Activated CD4-positive, alpha-beta T cell treated with anti-CD3 and anti-CD28 coated beads, Interleukin-2, amount 10 ng/mL, durations not matched to agents 7 days and 5 days (primary cell): ENCODE measurements around the gene ABCA2. TPM values are rescaled to one million over a fixed set of nuclear protein-coding genes. Genes with fewer than 3 reads are reported as not detected.

Experiments used
- CTCF ChIA-PET: fragments of 350-600 bp; sonication (Branson Sonifier 250); formaldehyde crosslinking; loops from one replicate; lab custom pipeline; 2021; ENCODE audit warnings: antibody characterized with exemption; lab: Charles Lee
- POLR2A ChIA-PET: fragments of 350-600 bp; sonication (Branson Sonifier 250); formaldehyde crosslinking; loops from one replicate; lab custom pipeline; 2021; ENCODE audit warnings: antibody characterized with exemption; lab: Charles Lee
- DNase-seq: peaks from one replicate; pipeline ENCODE4 v3.0.0-alpha.2; 2020
- H3K27ac Mint-ChIP-seq: one replicate; pipeline ENCODE4 v1.8.0; 2021; ENCODE audit warnings: mild to moderate bottlenecking, moderate library complexity, mixed read lengths
- H3K27me3 Mint-ChIP-seq: one replicate; pipeline ENCODE4 v1.8.0; 2021; ENCODE audit warnings: mixed read lengths
- H3K36me3 Mint-ChIP-seq: one replicate; pipeline ENCODE4 v1.8.0; 2021; ENCODE audit warnings: low read depth, mixed read lengths
- H3K4me1 Mint-ChIP-seq: one replicate; pipeline ENCODE4 v1.8.0; 2021; ENCODE audit warnings: mixed read lengths
- H3K4me3 Mint-ChIP-seq: one replicate; pipeline ENCODE4 v1.8.0; 2021; ENCODE audit warnings: mild to moderate bottlenecking, moderate library complexity, mixed read lengths
- H3K9me3 Mint-ChIP-seq: one replicate; pipeline ENCODE4 v1.8.0; 2021; ENCODE audit warnings: mixed read lengths
- total RNA-seq, 2 experiments: library from RNA; stranded (reverse); gene quantifications; one replicate each; pipeline ENCODE4 v1.2.3, GENCODE V29; 2021

ABCA2 gene
- total RNA-seq, 2 experiments from 2014 or later, result 67.7 to 70.3 TPM

GRCh38 chr9:137048655-137049543, 20.9 kb upstream of the ABCA2 start:
- CTCF ChIA-PET, result interaction anchor here (0.6 to 2.6 kb wide), 10 partner anchors 10 to 399 kb away, joined by 3 to 17 read pairs (median 4); partner anchors contain the start of gene UAP1L1
- H3K27me3 Mint-ChIP-seq, result peaks cover 43% of the 10 kb centered on the region
- POLR2A ChIA-PET, result interaction anchor here (0.5 kb wide), 1 partner anchor 38 kb away, joined by 3 read pairs; the partner anchor contains the start of gene MAN1B1
- no peaks in the 10 kb centered on the region for H3K36me3 Mint-ChIP-seq
- DNase-seq, result no peak
- no peak overlapping the region for H3K27ac Mint-ChIP-seq
- H3K4me3 Mint-ChIP-seq, result no peak overlapping the region
- no peaks in the 10 kb centered on the region for H3K9me3 Mint-ChIP-seq
- peaks cover 19% of the 10 kb centered on the region for H3K4me1 Mint-ChIP-seq

GRCh38 chr9:137046088-137046787, 18.2 kb upstream of the ABCA2 start, which contains the start of gene NPDC1:
TSS of gene NPDC1 (minus strand) at chr9:137046177. CDS start at chr9:137045989, 188 bp downstream.
- no peaks in the 10 kb centered on the region for H3K36me3 Mint-ChIP-seq
- H3K9me3 Mint-ChIP-seq, result no peaks in the 10 kb centered on the region
- peak within 1 kb of the TSS; percentile 54 for H3K27ac Mint-ChIP-seq
- ChIA-PET CTCF (interaction anchor here (0.6 to 3.3 kb wide), 38 partner anchors 8 to 319 kb away, joined by 3 to 59 read pairs (median 4); partner anchors contain the start of genes ABCA2, ANAPC2, DPP7 and FUT7), POLR2A (no interaction called here)
- H3K4me1 Mint-ChIP-seq, result peaks cover 19% of the 10 kb centered on the region
- H3K4me3 Mint-ChIP-seq, result peak within 1 kb of the TSS; percentile 70
- DNase-seq, result peak; percentile 86
- H3K27me3 Mint-ChIP-seq, result peaks cover 32% of the 10 kb centered on the region

- ChIA-PET POLR2A (no interaction called here), CTCF (interaction anchor here (1.0 to 3.8 kb wide), 11 partner anchors 9 to 258 kb away, joined by 3 to 59 read pairs (median 5); partner anchors contain the start of genes ABCA2, AJM1, FUT7 and SAPCD2)
- Mint-ChIP-seq H3K4me3 (peak overlapping the region; percentile 70), H3K36me3 (no peaks in the 10 kb centered on the region), H3K4me1 (peaks cover 19% of the 10 kb centered on the region), H3K9me3 (no peaks in the 10 kb centered on the region), H3K27me3 (peaks cover 30% of the 10 kb centered on the region), H3K27ac (peak overlapping the region; percentile 54)
- no peak for DNase-seq
Observed at GRCh38 chr9:137045294-137046087, 17.5 kb upstream of the ABCA2 start.

GRCh38 chr9:137044502-137045177, 16.6 kb upstream of the ABCA2 start:
- Mint-ChIP-seq H3K36me3 (no peaks in the 10 kb centered on the region), H3K4me3 (peak overlapping the region; percentile 70), H3K27me3 (peaks cover 24% of the 10 kb centered on the region), H3K9me3 (no peaks in the 10 kb centered on the region), H3K27ac (peak overlapping the region; percentile 54), H3K4me1 (peaks cover 16% of the 10 kb centered on the region)
- no peak for DNase-seq
- ChIA-PET POLR2A (no interaction called here), CTCF (interaction anchor here (1.0 to 3.8 kb wide), 8 partner anchors 8 to 258 kb away, joined by 3 to 44 read pairs (median 4); partner anchors contain the start of genes ABCA2, AJM1 and SAPCD2)

- Mint-ChIP-seq H3K9me3 (no peaks in the 10 kb centered on the region), H3K27me3 (peaks cover 21% of the 10 kb centered on the region), H3K4me3 (no peak overlapping the region), H3K27ac (no peak overlapping the region), H3K36me3 (no peaks in the 10 kb centered on the region), H3K4me1 (peaks cover 13% of the 10 kb centered on the region)
- POLR2A ChIA-PET, result no interaction called here
- no peak for DNase-seq
- CTCF ChIA-PET, result interaction anchor here (1.7 to 3.8 kb wide), 3 partner anchors 9 to 201 kb away, joined by 4 to 18 read pairs (median 12); partner anchors contain the start of gene AJM1
Observed at GRCh38 chr9:137044037-137044436, 16.0 kb upstream of the ABCA2 start.

GRCh38 chr9:137042751-137043727, 15.0 kb upstream of the ABCA2 start:
- no peaks in the 10 kb centered on the region for H3K9me3 Mint-ChIP-seq
- CTCF ChIA-PET, result interaction anchor here (2.2 to 3.8 kb wide), 2 partner anchors 8 to 13 kb away, joined by 12 to 18 read pairs; no protein-coding TSS in a partner anchor
- POLR2A ChIA-PET, result no interaction called here
- H3K4me3 Mint-ChIP-seq, result no peak overlapping the region
- H3K36me3 Mint-ChIP-seq, result no peaks in the 10 kb centered on the region
- H3K27ac Mint-ChIP-seq, result no peak overlapping the region
- H3K27me3 Mint-ChIP-seq, result peaks cover 21% of the 10 kb centered on the region
- peaks cover 13% of the 10 kb centered on the region for H3K4me1 Mint-ChIP-seq
- no peak for DNase-seq

GRCh38 chr9:137041124-137041523, 13.1 kb upstream of the ABCA2 start:
- ChIA-PET CTCF (interaction anchor here (14.0 kb wide), 1 partner anchor 26 kb away, joined by 157 read pairs; the partner anchor contains the start of gene SAPCD2), POLR2A (no interaction called here)
- Mint-ChIP-seq H3K27me3 (peaks cover 6% of the 10 kb centered on the region), H3K9me3 (no peaks in the 10 kb centered on the region), H3K4me3 (no peak overlapping the region), H3K36me3 (no peaks in the 10 kb centered on the region), H3K27ac (no peak overlapping the region), H3K4me1 (peaks cover 10% of the 10 kb centered on the region)
- DNase-seq, result no peak

- Mint-ChIP-seq H3K4me1 (peaks cover 11% of the 10 kb centered on the region), H3K27ac (no peak overlapping the region), H3K27me3 (peaks cover 6% of the 10 kb centered on the region), H3K9me3 (no peaks in the 10 kb centered on the region), H3K4me3 (no peak overlapping the region), H3K36me3 (no peaks in the 10 kb centered on the region)
- CTCF ChIA-PET, result interaction anchor here (14.0 kb wide), 1 partner anchor 27 kb away, joined by 157 read pairs; the partner anchor contains the start of gene SAPCD2
- no peak for DNase-seq
- POLR2A ChIA-PET, result no interaction called here
Observed at GRCh38 chr9:137040568-137040967, 12.5 kb upstream of the ABCA2 start.

GRCh38 chr9:137039611-137040366, 11.8 kb upstream of the ABCA2 start:
- Mint-ChIP-seq H3K4me3 (no peak overlapping the region), H3K36me3 (no peaks in the 10 kb centered on the region), H3K27me3 (peaks cover 1% of the 10 kb centered on the region), H3K4me1 (peaks cover 14% of the 10 kb centered on the region), H3K27ac (no peak overlapping the region), H3K9me3 (no peaks in the 10 kb centered on the region)
- POLR2A ChIA-PET, result no interaction called here
- CTCF ChIA-PET, result interaction anchor here (1.2 to 14.0 kb wide), 2 partner anchors 11 to 28 kb away, joined by 6 to 157 read pairs; partner anchors contain the start of gene SAPCD2
- DNase-seq, result no peak

GRCh38 chr9:137038916-137039315, 10.9 kb upstream of the ABCA2 start:
- ChIA-PET POLR2A (no interaction called here), CTCF (interaction anchor here (0.9 to 14.0 kb wide), 3 partner anchors 10 to 29 kb away, joined by 3 to 157 read pairs (median 6); partner anchors contain the start of gene SAPCD2)
- Mint-ChIP-seq H3K27me3 (no peaks in the 10 kb centered on the region), H3K27ac (peak overlapping the region; percentile 57), H3K4me1 (peaks cover 14% of the 10 kb centered on the region), H3K4me3 (no peak overlapping the region), H3K9me3 (no peaks in the 10 kb centered on the region), H3K36me3 (no peaks in the 10 kb centered on the region)
- no peak for DNase-seq
